Psoas muscle (tissue), 8 donors: ENCODE measurements around the gene SLC6A17. TPM values are rescaled to one million over a fixed set of nuclear protein-coding genes. Genes with fewer than 3 reads are reported as not detected.

Experiments
- ATAC-seq, 4 donors: fragments of 200-7000 bp; cut with Tn5 transposase; one replicate each; pipeline ENCODE4 v1.9.1; 2020; ENCODE audit warnings: moderate library complexity in 3 of 4, mild to moderate bottlenecking in 2 of 4
- DNase-seq, 2 donors: peaks; one replicate each; pipeline ENCODE4 v3.0.0-alpha.2; 2020
- H3K27ac ChIP-seq: fragments of 200-600 bp; one replicate; pipeline ENCODE4 v1.8.0; 2022
- H3K27me3 ChIP-seq, 3 donors: fragments of 200-600 bp in 1 of 3; one replicate each; pipeline versions ENCODE4 v1.6.1 to v1.8.0; 2013 to 2022; ENCODE audit warnings: low read length in 2 of 3, mild to moderate bottlenecking in 2 of 3, moderate library complexity in 1 of 3; ENCODE audit not compliant: insufficient read depth in 3 of 3
- H3K36me3 ChIP-seq, 2 donors: fragments of 200-600 bp in 1 of 2; one replicate each; pipeline versions ENCODE4 v1.6.1 to v1.8.0; 2013 to 2022; ENCODE audit warnings: low read depth in 1 of 2, mild to moderate bottlenecking in 1 of 2, moderate library complexity in 1 of 2; ENCODE audit not compliant: insufficient read depth in 1 of 2
- H3K4me1 ChIP-seq: fragments of 200-600 bp; one replicate; pipeline ENCODE4 v1.8.0; 2022
- H3K4me3 ChIP-seq: fragments of 200-600 bp; one replicate; pipeline ENCODE4 v1.8.0; 2022; ENCODE audit warnings: mild to moderate bottlenecking
- H3K9me3 ChIP-seq: fragments of 200-600 bp; one replicate; pipeline ENCODE4 v1.8.0; 2022
- CTCF ChIP-seq: fragments of 200-600 bp; IDR thresholded peaks from one replicate; pipeline ENCODE4 v1.8.0; 2022; ENCODE audit warnings: antibody characterized with exemption
- WGBS, 3 donors: extraction: QIAGEN DNeasy Blood & Tissue Kit; methylation state at CpG; one replicate each; pipeline versions ENCODE4 v1.1.6 to v1.1.7; 2013; 5-methylcytosine and 5-hydroxymethylcytosine counted together
- intact Hi-C, 2 donors: fragments of 100-400 bp; cut with DNase I; formaldehyde crosslinking; loops; one replicate each; pipeline versions ENCODE4 v1.11.0 to v1.14.2; 2022
- polyA plus RNA-seq, 3 donors: library from polyadenylated mRNA; stranded (reverse); fragments of 200-250 nt; gene quantifications; one replicate each; pipeline ENCODE4 v1.2.3, GENCODE V29; 2013
- total RNA-seq, 4 donors: library from RNA; stranded (reverse); fragmentation: NEBNext Ultra II Directional in 2 of 4; extraction: Animal tissue kit (Norgen Biotek cat#: 25700) in 2 of 4; gene quantifications; one replicate each; pipeline versions ENCODE4 v1.2.1 to v1.2.4, GENCODE V29; 2021 to 2023
- donor health status: healthy with polysubstance abuse.
- donor health status: DM: no; HTN: no; CAD: no; lungs with moderate emphysema.
- donor health status: Bipolar disorder and iron deficiency.
- donor health status: healthy.
- donor health status: DM: yes; HTN: yes; CAD: no.
- donor health status: DM: no; HTN: no; CAD: no.
- donor health status: DM: no; HTN: no; CAD: no.
- donor health status: DM: yes; HTN: yes; CAD: no.

The SLC6A17 gene
- total and polyA plus RNA-seq, 7 donors = 0.03 to 0.19 (median 0.10) TPM

- no peak overlapping the region for H3K27ac ChIP-seq
- H3K36me3 ChIP-seq = no peaks in the 10 kb centered on the region
- 82 to 86% (median 83%) methylated on average over 7 of the region's 7 CpGs for WGBS, 3 donors
- peaks cover 0 to 17% (median 3%) of the 10 kb centered on the region in 3 donors for H3K27me3 ChIP-seq
- ATAC-seq = no peak
- no peaks in the 10 kb centered on the region for H3K9me3 ChIP-seq
- DNase-seq = no peak
- no peaks in the 10 kb centered on the region for H3K4me1 ChIP-seq
- TF ChIP-seq CTCF = no peak
- H3K4me3 ChIP-seq = no peak overlapping the region
- intact Hi-C loops = no loop called here
These were observed 65.6 kb downstream of the SLC6A17 start for GRCh38 chr1:110215621-110216515.

GRCh38 chr1:110216844-110217444 lies 66.7 kb downstream of the SLC6A17 start:
- ATAC-seq = no peak

GRCh38 chr1:110218137-110218536 lies 67.8 kb downstream of the SLC6A17 start:
- Histone ChIP-seq H3K4me1 (no peaks in the 10 kb centered on the region), H3K36me3 (no peaks in the 10 kb centered on the region), H3K27ac (no peak overlapping the region), H3K27me3 (peaks cover 0 to 9% (median 0%) of the 10 kb centered on the region in 3 donors), H3K4me3 (no peak overlapping the region), H3K9me3 (no peaks in the 10 kb centered on the region)
- TF ChIP-seq CTCF = no peak
- DNase-seq = no peak
- 88 to 92% (median 90%) methylated on average over 5 of the region's 5 CpGs for WGBS, 3 donors
- no peak for ATAC-seq
- intact Hi-C loops = no loop called here

More at GRCh38 chr1:110216844-110217444, 66.7 kb downstream of the SLC6A17 start:
- Histone ChIP-seq H3K4me3 (no peak overlapping the region), H3K27ac (no peak overlapping the region), H3K27me3 (peaks cover 0 to 9% (median 0%) of the 10 kb centered on the region in 3 donors), H3K9me3 (no peaks in the 10 kb centered on the region), H3K36me3 (no peaks in the 10 kb centered on the region), H3K4me1 (no peaks in the 10 kb centered on the region)
- TF ChIP-seq CTCF = no peak
- intact Hi-C loops = no loop called here
- WGBS, 3 donors = 91 to 94% (median 92%) methylated on average over 6 of the region's 6 CpGs
- no peak for DNase-seq

GRCh38 chr1:110218739-110219138 lies 68.4 kb downstream of the SLC6A17 start:
- intact Hi-C loops = no loop called here
- WGBS, 3 donors = 60 to 71% (median 69%) methylated on average over 4 of the region's 4 CpGs

More at GRCh38 chr1:110218739-110219138, 68.4 kb downstream of the SLC6A17 start:
- H3K27me3 ChIP-seq = peaks cover 0 to 2% (median 0%) of the 10 kb centered on the region in 3 donors
- DNase-seq = no peak
- TF ChIP-seq CTCF = no peak
- no peak overlapping the region for H3K4me3 ChIP-seq
- no peaks in the 10 kb centered on the region for H3K9me3 ChIP-seq
- no peak overlapping the region for H3K27ac ChIP-seq
- ATAC-seq = no peak
- no peaks in the 10 kb centered on the region for H3K4me1 ChIP-seq
- no peaks in the 10 kb centered on the region for H3K36me3 ChIP-seq
